DOHH2 (cell line): ENCODE results near the gene FFAR1.

Experiments used
- EZH2phosphoT487 ChIP-seq: fragments of 200-600 bp; sonication (generic); IDR thresholded peaks from 2 replicates; pipeline ENCODE4 v1.6.1; 2017; ENCODE audit warnings: borderline replicate concordance, mild to moderate bottlenecking, antibody characterized with exemption, low read length, moderate library complexity, mixed read lengths
- TF ChIP-seq, protein P1 (sequence below): fragments of 200-600 bp; sonication (generic); IDR thresholded peaks from one replicate; pipeline ENCODE4 v1.5.1; 2014; ENCODE audit warnings: antibody characterized with exemption, mild to moderate bottlenecking, low read depth, low read length; ENCODE audit not compliant: poor library complexity, severe bottlenecking

DNA sequence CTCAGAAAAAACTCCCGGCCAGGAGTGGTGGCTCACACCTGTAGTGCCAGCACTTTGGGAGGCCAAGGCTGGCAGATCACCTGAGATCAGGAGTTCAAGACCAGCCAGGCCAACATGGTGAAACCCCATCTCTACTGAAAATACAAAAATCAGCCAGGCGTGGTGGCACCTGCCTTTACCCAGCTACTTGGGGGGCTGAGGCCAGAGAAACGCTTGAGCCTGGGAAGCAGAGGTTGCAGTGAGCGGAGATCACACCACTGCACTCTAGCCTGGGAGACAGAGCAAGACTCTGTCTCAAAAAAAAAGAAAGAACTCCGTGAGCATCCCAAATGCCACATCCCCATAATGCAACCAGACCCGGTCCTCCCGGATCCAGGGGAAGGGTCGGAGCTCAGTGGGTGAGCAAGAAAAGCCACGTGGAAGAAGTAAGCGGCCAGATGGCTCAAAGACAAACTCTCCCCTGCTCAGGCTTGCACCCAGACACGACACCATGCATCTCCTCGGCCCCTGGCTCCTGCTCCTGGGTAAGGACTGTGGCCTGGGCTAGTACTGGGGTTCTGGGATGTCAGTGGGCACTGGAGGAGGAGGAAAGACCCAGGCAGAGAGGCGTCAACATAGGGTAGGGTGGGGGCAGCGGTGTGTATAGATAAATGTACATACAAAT is 16.0 kb upstream of the FFAR1 start:
- TF ChIP-seq, protein P1, sequence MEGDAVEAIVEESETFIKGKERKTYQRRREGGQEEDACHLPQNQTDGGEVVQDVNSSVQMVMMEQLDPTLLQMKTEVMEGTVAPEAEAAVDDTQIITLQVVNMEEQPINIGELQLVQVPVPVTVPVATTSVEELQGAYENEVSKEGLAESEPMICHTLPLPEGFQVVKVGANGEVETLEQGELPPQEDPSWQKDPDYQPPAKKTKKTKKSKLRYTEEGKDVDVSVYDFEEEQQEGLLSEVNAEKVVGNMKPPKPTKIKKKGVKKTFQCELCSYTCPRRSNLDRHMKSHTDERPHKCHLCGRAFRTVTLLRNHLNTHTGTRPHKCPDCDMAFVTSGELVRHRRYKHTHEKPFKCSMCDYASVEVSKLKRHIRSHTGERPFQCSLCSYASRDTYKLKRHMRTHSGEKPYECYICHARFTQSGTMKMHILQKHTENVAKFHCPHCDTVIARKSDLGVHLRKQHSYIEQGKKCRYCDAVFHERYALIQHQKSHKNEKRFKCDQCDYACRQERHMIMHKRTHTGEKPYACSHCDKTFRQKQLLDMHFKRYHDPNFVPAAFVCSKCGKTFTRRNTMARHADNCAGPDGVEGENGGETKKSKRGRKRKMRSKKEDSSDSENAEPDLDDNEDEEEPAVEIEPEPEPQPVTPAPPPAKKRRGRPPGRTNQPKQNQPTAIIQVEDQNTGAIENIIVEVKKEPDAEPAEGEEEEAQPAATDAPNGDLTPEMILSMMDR = no peak
- no peak for TF ChIP-seq EZH2phosphoT487
